Jurkat, Clone E6-1 (cell line): Measurements from ENCODE around the gene CXXC5.

ENCODE experiments used
- DNase-seq: peaks from one replicate; pipeline ENCODE4 v3.0.0-alpha.2; 2011; ENCODE audit warnings: low read depth, low spot score
- H3K4me3 ChIP-seq: 2 replicates; pipeline ENCODE4 v1.5.1; 2011; ENCODE audit warnings: mild to moderate bottlenecking, low read length, control low read depth, moderate library complexity

The CXXC5 gene

DNA sequence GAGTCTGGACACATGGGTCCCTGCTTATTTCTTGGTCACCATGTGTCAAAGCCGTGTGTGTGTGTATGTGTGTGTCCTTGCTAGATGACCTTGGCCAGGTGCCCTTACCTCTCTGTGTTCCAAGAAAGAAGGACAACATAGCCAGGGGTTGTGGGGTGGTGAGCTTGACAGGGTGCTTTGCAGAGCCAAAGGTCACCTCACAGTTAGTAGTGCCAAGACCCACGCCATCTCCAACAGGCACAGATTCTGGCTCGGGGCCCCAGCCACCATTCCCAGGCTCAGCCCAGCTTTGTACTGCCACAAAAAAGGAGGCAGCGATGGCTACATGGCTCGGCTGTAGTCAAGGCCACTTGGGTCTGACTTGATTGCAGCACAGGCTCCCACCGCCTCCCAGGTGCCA is 39.5 kb downstream of the CXXC5 start:
- no peak overlapping the region for H3K4me3 ChIP-seq
- DNase-seq, result no peak

GRCh38 chr5:139688088-139688702 is 40.0 kb downstream of the CXXC5 start:
- DNase-seq, result no peak
- no peak overlapping the region for H3K4me3 ChIP-seq

- no peak overlapping the region for H3K4me3 ChIP-seq
- DNase-seq, result no peak
These were observed 40.7 kb downstream of the CXXC5 start for GRCh38 chr5:139688751-139689372.

DNA sequence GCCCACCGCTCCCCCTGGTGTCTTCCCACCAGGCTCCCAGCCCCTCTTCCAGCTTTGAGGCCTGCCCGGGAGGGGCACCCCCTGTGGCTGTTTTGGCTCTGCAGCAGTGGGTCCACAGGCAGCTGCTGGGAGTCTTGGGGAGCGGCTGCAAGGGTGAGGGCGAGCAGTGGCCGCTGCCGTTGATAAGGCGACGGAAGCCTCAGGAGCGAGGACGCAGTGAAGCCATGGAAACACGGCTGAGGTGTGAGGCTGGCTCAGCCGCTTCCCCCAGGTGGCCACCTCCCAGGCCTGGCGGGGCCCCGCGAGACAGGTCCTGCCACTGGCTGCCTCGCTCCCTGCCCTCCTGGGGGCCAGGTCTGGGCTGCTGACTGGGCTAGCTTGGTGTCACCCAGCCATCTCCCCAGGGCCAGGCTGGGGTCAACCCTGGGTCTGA is 41.5 kb downstream of the CXXC5 start:
- no peak for DNase-seq
- H3K4me3 ChIP-seq, result no peak overlapping the region

- no peak for DNase-seq
- H3K4me3 ChIP-seq, result no peak overlapping the region
These were observed 42.1 kb downstream of the CXXC5 start for GRCh38 chr5:139690064-139690802.

DNA sequence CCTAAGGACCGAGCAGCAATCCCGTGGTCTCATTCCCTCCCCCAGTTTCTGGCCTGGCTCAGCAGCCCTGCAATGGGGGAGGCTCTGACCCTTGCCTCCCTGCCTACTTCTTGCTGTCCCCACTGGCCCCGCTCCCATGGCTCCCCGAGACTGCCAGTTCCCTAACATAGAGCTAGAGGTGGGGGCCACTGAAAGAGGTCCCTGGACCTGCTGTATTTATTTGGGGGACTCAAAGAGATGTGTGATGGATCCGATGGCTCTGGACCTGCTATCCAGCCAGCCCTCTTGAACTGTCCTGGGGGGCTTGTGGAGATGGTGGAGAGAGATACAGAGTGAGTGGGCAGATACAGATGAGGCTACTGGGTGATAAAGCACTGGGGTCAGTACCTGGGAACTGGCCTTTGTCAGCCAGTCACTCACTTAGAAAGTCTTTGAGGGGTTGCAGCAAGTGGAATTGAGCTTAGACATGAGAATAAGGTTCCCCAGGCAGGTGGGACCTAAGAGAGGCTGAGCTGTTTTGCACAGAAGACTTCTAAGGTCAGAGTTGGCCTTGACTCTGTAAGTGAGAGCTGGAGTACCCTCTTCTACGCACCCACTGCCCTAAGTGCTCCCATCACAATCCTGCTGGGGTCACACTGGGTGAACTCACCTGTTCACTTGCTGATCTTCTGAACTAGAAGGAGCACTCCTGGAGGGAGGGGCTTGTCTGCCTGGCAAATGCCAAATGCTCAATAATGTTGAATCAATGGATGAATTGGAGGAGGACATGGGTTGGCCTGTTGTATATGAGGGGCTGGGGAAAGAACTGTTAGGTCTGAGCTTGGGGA is 42.9 kb downstream of the CXXC5 start:
- no peak for DNase-seq

DNA sequence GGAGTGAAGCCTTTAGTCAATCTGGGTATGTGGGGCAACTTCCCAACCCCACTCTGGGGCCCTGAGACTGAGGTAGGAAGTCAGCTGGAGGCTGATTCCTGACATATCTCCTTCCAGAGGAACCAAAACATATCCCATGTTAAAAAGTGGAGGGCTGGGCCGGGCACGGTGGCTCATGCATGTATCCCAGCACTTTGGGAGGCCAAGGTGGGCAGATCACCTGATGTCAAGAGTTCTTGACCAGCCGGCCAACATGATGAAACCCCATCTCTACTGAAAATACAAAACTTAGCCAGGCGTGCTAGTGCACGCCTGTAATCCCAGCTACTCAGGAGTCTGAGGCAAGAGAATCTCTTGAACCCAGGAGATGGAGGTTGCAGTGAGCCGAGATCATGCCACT is 44.0 kb downstream of the CXXC5 start:
- no peak overlapping the region for H3K4me3 ChIP-seq
- no peak for DNase-seq

More for the DNA sequence above, 42.9 kb downstream of the CXXC5 start:
- no peak overlapping the region for H3K4me3 ChIP-seq

GRCh38 chr5:139692679-139693308 is 44.6 kb downstream of the CXXC5 start:
- DNase-seq, result no peak

DNA sequence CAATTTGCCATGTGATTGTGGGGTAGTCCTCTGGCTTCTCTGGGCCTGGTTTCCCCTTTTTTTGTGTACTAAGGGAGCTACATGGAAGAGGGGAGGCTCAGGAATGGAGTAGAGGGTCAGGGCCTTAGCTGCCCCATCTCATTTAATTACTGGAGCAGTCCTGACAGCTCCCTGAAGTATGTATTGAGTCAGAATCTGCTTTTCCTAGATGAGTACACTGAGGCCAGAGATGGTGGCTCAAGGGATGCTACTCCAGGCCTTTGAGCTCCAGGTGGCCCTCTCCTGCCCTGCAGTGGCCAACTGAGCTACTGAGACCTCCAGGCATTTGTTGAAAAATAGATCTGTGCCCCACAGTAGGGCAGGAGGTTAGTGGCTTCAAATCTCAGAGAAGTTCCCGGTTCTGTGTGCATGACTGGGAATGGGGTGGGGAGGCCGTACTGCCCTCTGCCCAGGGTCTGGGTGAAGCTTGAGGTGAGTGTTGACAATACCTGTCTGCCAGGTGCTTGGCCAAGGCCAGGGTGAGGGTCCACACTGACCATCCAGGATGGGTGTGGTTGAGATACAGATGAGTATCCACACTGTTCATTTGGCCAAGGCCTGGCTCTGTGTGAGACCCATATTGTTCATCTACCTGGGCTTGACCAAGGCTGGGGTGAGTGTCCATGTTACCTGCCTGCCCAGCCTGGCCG is 45.7 kb downstream of the CXXC5 start:
- H3K4me3 ChIP-seq, result no peak overlapping the region
- DNase-seq, result no peak

More at GRCh38 chr5:139692679-139693308, 44.6 kb downstream of the CXXC5 start:
- no peak overlapping the region for H3K4me3 ChIP-seq

GRCh38 chr5:139694556-139695177 is 46.5 kb downstream of the CXXC5 start:
- no peak for DNase-seq
- no peak overlapping the region for H3K4me3 ChIP-seq

- DNase-seq, result no peak
- no peak overlapping the region for H3K4me3 ChIP-seq
These were observed 47.0 kb downstream of the CXXC5 start for GRCh38 chr5:139695178-139695573.

DNA sequence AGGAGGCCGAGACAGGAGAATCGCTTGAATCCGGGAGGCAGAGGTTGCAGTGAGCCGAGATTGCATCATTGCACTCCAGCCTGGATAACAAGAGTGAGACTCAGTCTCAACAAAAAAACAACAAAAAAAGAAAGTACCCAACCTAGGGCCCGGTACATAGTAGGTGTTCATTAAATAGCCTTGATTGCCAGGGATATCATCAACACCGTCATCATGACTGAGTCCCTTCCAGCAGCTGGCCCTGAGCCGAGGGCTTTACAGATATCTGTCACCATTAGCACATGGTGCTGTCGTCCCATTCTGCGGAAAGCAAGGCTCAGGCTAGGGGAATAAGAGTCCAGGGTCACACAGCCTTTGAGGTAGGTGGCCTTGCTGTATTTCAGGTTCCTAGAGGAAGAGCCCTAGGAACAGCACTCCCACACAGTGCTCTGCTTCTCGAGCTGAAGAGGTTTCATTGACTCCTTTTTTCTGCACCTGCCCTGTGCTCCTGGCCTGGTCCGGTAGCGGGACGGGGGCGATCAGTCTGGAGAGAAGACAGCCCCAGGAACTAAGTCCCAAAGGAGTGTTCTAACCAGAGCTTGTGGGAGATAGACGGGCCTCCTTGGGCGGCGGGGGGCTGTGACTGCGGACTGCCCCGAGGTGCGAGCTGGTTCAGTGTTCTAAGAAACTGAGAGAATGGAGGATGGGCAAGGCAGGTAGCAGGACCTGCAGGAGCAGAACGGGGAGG is 48.2 kb downstream of the CXXC5 start:
- no peak for DNase-seq
- H3K4me3 ChIP-seq, result no peak overlapping the region

DNA sequence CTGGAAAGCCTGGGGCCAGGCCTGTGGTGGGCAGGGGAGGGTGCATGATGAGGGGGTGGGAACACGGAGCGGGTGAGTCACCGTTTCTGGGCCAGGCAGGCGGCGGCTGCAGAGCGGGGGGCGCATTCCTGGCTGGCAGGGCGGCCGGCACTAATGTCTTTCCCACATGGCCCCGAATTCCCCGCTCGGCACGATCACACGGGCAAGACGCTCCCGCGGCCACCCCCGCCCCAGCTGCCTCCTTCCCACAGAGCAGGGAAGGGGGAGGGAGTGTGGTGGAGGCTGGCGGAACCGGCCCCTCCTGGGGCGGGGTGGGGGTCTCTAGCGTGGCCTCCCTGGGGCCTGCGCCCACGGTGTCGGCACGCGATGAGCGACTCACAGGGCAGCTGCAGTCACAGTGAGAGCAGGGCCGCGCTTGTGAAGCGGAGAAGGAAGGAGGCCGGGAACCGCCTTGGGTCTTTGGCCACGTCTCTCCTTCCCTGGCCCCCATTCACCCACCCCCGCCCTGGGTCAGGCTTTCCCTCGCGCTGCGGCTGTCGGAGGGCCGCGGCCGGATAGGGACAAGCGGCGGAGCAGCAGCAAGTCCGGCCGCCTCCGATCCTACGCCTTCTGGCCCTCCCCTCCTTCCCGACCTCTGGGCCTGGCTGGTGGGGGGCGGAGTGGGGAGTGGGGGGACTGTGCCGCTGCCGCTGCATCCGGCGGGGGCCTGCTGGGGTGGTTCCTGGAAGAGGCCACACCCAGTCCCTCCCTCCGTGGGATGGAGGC is 48.9 kb downstream of the CXXC5 start:
- H3K4me3 ChIP-seq, result no peak overlapping the region
- DNase-seq, result no peak

DNA sequence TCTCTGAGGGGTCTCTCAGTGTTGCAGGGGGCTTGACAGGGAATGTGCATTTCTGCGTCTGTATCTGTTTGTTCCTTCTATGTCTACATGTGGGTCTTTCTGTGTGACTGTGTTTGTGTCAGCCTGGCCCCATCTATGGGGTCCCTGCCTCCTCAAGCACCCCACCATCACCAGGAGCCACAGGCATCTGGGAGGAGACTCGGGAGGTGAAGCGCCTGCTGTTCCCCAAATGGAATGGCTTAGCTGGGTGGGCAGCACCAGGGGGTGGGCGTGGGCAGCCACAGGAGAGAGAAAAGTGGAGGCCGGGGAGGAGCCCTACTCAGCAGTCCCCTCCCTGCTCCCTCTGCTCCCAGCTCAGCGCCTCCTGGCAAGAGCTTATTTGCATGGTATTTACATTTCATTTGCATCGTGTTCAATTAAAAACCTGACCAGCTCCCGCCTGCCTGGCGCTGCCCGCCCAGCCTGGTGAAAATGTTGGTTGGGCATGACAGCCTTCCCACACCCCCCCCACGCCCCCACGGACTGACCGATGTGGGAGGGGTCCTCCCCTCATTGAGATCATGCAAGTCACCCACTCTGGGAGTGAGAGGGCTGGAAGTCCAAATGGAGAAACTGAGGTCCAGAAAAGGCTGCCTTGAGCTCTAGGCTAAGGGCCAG is 50.5 kb downstream of the CXXC5 start:
- H3K4me3 ChIP-seq, result no peak overlapping the region
- peak; percentile 35 for DNase-seq

- H3K4me3 ChIP-seq, result no peak overlapping the region
These were observed 51.2 kb downstream of the CXXC5 start for GRCh38 chr5:139699351-139699750.

DNA sequence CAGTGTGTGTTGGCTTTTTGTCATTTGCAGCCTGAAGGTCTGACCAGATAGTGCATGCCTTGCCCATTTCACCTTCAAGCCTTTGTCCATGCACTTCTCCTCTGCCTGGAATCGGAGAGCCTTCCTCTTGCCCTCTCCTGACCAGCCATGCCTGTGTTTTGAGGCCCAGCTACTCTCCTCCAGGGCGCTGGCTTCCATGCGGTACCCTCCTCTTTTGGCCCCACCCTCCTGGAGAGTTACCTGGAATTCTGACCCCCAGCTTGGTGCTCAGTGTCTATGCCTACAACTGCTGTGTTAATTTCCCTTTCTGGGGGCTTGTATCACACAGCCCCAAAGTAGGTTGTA is 52.5 kb downstream of the CXXC5 start:
- no peak overlapping the region for H3K4me3 ChIP-seq
- DNase-seq, result no peak

More at GRCh38 chr5:139699351-139699750, 51.2 kb downstream of the CXXC5 start:
- no peak for DNase-seq
